Kidney (tissue), 14 donors: ENCODE data around the gene ZMYM2. TPM values are rescaled to one million over a fixed set of nuclear protein-coding genes. Genes with fewer than 3 reads are reported as not detected.

Experiments used
- DNase-seq, 5 donors: peaks; one replicate each; pipeline ENCODE4 v3.0.0-alpha.2; 2013 to 2020
- FAIRE-seq: peaks from 2 replicates; lab custom pipeline; 2012; peaks lifted over from hg19 to GRCh38; lab: Jason Lieb, UNC
- H3K27ac ChIP-seq, 2 donors: one replicate each; pipeline ENCODE4 v1.7.0; 2013; ENCODE audit warnings: low read depth in 2 of 2, low read length in 2 of 2, inconsistent platforms in 1 of 2
- H3K27me3 ChIP-seq: one replicate; pipeline ENCODE4 v1.7.1; 2013; ENCODE audit warnings: low read length, inconsistent platforms; ENCODE audit not compliant: control insufficient read depth, insufficient read depth
- H3K36me3 ChIP-seq, 3 donors: one replicate each; pipeline versions ENCODE4 v1.7.0 to v1.7.1; 2013; ENCODE audit warnings: low read length in 3 of 3, control low read depth in 1 of 3, inconsistent platforms in 1 of 3; ENCODE audit not compliant: insufficient read depth in 3 of 3, control insufficient read depth in 2 of 3
- H3K4me1 ChIP-seq, 3 donors: one replicate each; pipeline versions ENCODE4 v1.7.0 to v1.7.1; 2013; ENCODE audit warnings: low read length in 3 of 3, inconsistent platforms in 1 of 3, low read depth in 1 of 3; ENCODE audit not compliant: control insufficient read depth in 2 of 3, insufficient read depth in 2 of 3
- H3K4me3 ChIP-seq, 3 donors: one replicate each; pipeline versions ENCODE4 v1.7.0 to v1.8.1; 2013; ENCODE audit warnings: low read length in 3 of 3, control low read depth in 1 of 3, inconsistent platforms in 1 of 3
- H3K9ac ChIP-seq, 3 donors: one replicate each; pipeline versions ENCODE4 v1.7.0 to v1.7.1; 2013; ENCODE audit warnings: low read length in 3 of 3, control low read depth in 1 of 3, inconsistent platforms in 1 of 3
- H3K9me3 ChIP-seq, 3 donors: one replicate each; pipeline versions ENCODE4 v1.7.0 to v1.7.1; 2013; ENCODE audit warnings: low read length in 3 of 3, control low read depth in 1 of 3, inconsistent platforms in 1 of 3; ENCODE audit not compliant: control insufficient read depth in 2 of 3, insufficient read depth in 1 of 3
- CTCF ChIP-seq: IDR thresholded peaks from 3 replicates; pipeline ENCODE4 v1.5.1; 2012; ENCODE audit warnings: mild to moderate bottlenecking, moderate library complexity, borderline replicate concordance; ENCODE audit not compliant: insufficient read depth; ENCODE audit errors: extremely low read depth
- intact Hi-C: fragments of 100-400 bp; cut with DNase I; formaldehyde crosslinking; loops from one replicate; pipeline ENCODE4 v1.11.1; 2022
- polyA plus RNA-seq: library from polyadenylated mRNA; stranded (reverse); fragments of 350-450 nt; fragmentation: Illumina TruSeq; extraction: RNeasy Lipid Tissue Mini Kit (QIAGEN cat#74804); gene quantifications from one replicate; pipeline ENCODE4 v1.2.3, GENCODE V29; 2014; ENCODE audit warnings: low read depth, low replicate concordance; ENCODE audit not compliant: insufficient read depth
- total RNA-seq: library from RNA; stranded (reverse); fragmentation: NEBNext Ultra II Directional; extraction: Animal tissue kit (Norgen Biotek cat#: 25700); gene quantifications from one replicate; pipeline ENCODE4 v1.2.1, GENCODE V29; 2021
- donor health status: control.
- donor health status: control.
- donor health status: control.
- donor health status: control.
- donor health status: control.
- donor health status: DM: yes; HTN: yes; CAD: no.
- donor health status: Normal renal cell carcinoma (clear cell type).

ZMYM2 gene
- total and polyA plus RNA-seq, 2 donors from 2014 or later, result 22.7 to 81.3 TPM

- H3K36me3 ChIP-seq, result peaks cover 3 to 22% (median 15%) of the 10 kb centered on the region in 3 donors
- DNase-seq, result no peak
- intact Hi-C loops, result no loop called here
- TF ChIP-seq CTCF, result no peak
- no peak overlapping the region for H3K9ac ChIP-seq
- peaks cover 0 to 6% (median 5%) of the 10 kb centered on the region in 3 donors for H3K4me1 ChIP-seq
- no peak for FAIRE-seq
- no peaks in the 10 kb centered on the region for H3K9me3 ChIP-seq
- H3K27ac ChIP-seq, result no peak overlapping the region
- H3K27me3 ChIP-seq, result no peaks in the 10 kb centered on the region
- no peak overlapping the region for H3K4me3 ChIP-seq
Observed at GRCh38 chr13:19993024-19993423, 34.5 kb downstream of the ZMYM2 start.

- DNase-seq, result no peak
- no peak overlapping the region for H3K9ac ChIP-seq
- FAIRE-seq, result no peak
- no peaks in the 10 kb centered on the region for H3K9me3 ChIP-seq
- no peaks in the 10 kb centered on the region for H3K4me1 ChIP-seq
- no peak overlapping the region for H3K4me3 ChIP-seq
- no peak overlapping the region for H3K27ac ChIP-seq
- H3K36me3 ChIP-seq, result peaks cover 5 to 20% (median 7%) of the 10 kb centered on the region in 3 donors
- no peaks in the 10 kb centered on the region for H3K27me3 ChIP-seq
- no peak for TF ChIP-seq CTCF
- intact Hi-C loops, result no loop called here
Observed at GRCh38 chr13:19998960-19999359, 40.4 kb downstream of the ZMYM2 start.

GRCh38 chr13:20000062-20000552, 41.6 kb downstream of the ZMYM2 start:
- Histone ChIP-seq H3K4me1 (no peaks in the 10 kb centered on the region), H3K9me3 (no peaks in the 10 kb centered on the region), H3K9ac (no peak overlapping the region), H3K27me3 (no peaks in the 10 kb centered on the region), H3K27ac (no peak overlapping the region), H3K4me3 (no peak overlapping the region), H3K36me3 (peaks cover 2 to 19% (median 8%) of the 10 kb centered on the region in 3 donors)
- no peak for FAIRE-seq
- DNase-seq, result no peak
- intact Hi-C loops, result no loop called here
- no peak for TF ChIP-seq CTCF
